Measurements from ENCODE around the gene B3GLCT. TPM values are rescaled to one million over a fixed set of nuclear protein-coding genes. Genes with fewer than 3 reads are reported as not detected.

Gene B3GLCT
- total and polyA plus RNA-seq, 2 experiments from 2014 or later = 14.9 to 18.3 TPM

DNA sequence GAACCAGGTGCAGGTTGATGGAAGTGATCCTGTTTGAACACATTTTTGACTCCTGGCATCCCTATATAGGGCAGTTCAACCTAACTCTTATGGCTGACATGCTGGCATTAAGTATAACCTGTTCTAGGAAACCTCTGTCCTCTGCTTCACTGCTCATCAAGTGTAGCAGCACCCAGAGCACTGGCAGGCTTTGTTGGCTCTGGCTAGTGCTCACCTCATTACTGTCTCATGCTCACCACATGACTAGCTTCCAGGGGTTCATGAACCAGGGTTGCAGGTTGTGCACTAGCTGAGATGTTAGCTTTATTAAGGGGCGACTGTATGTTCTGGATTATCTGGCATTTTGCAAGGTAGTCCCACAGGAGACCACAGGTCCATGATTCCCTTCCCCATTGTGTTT, 63.6 kb downstream of the B3GLCT start:
- DNase-seq = no peak
- H3K36me3 ChIP-seq (ENCODE audit: low read depth) = 0 out of 2 replicates have a peak, but pooled peaks cover 6% of the 10 kb centered on the region
- H3K4me3 ChIP-seq = no peak overlapping the region
- no peak overlapping the region for H3K9ac ChIP-seq
- no peak overlapping the region for H3K27ac ChIP-seq
- no peak overlapping the region for H2AFZ ChIP-seq
- peaks cover 4% of the 10 kb centered on the region for H3K9me3 ChIP-seq (ENCODE audit: low read depth)
- H3K9me2 ChIP-seq (ENCODE audit: insufficient read depth) = no peaks in the 10 kb centered on the region
- in situ Hi-C loops (cut with MboI) = no loop called here
- H3K27me3 ChIP-seq (replicated peaks; ENCODE audit: insufficient read depth) = no peaks in the 10 kb centered on the region
- WGBS, 2 experiments (ENCODE audit: low coverage in 1 of 2, low lambda C conversion rate in 2 of 2, missing lambda C conversion rate in 2 of 2) = 80 to 95% methylated on average over 1 of the region's 1 CpG
- TF ChIP-seq EZH2phosphoT487 (IDR thresholded peaks at IDR 0.05; ENCODE audit: insufficient read depth, low read depth) (no peak), EZH2 (IDR thresholded peaks at IDR 0.05; ENCODE audit: insufficient read depth, poor library complexity, severe bottlenecking) (no peak)
- no peaks in the 10 kb centered on the region for H4K20me1 ChIP-seq (ENCODE audit: insufficient read depth)
- H3K4me1 ChIP-seq (ENCODE audit: insufficient read depth) = no peaks in the 10 kb centered on the region
- H3K4me2 ChIP-seq (ENCODE audit: unreplicated experiment) = no peak overlapping the region
- no peaks in the 10 kb centered on the region for H3K79me2 ChIP-seq (ENCODE audit: insufficient read depth)
- H3F3A ChIP-seq (ENCODE audit: insufficient read depth) = no peaks in the 10 kb centered on the region

DNA sequence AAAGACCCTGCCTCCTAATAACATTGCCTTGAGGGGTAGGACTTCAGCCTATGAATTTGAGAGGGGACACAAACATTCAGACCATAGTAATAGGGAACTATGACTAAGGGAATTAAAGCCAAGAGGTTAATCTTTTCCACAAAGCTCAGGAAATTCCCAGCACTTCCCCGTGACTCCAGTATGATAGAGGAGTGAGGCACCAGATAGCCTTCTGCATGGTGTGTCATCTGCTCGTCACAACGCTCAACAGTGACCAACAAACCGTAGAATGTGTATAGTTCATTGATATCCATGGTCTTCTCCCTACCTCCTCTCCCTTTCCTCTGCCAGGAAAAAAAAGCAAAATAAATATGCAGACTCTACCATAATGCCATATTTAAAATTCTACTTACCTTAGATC, 64.4 kb downstream of the B3GLCT start:
- Histone ChIP-seq H3K36me3 (ENCODE audit: low read depth) (0 out of 2 replicates have a peak, but pooled peaks cover 6% of the 10 kb centered on the region), H3K79me2 (ENCODE audit: insufficient read depth) (no peaks in the 10 kb centered on the region), H2AFZ (no peak overlapping the region), H3K9me2 (ENCODE audit: insufficient read depth) (no peaks in the 10 kb centered on the region), H3K4me2 (ENCODE audit: unreplicated experiment) (no peak overlapping the region), H3K27me3 (replicated peaks; ENCODE audit: insufficient read depth) (no peaks in the 10 kb centered on the region), H3K4me1 (ENCODE audit: insufficient read depth) (no peaks in the 10 kb centered on the region), H3K27ac (no peak overlapping the region), H4K20me1 (ENCODE audit: insufficient read depth) (no peaks in the 10 kb centered on the region), H3K9me3 (ENCODE audit: low read depth) (no peaks in the 10 kb centered on the region), H3K9ac (no peak overlapping the region), H3K4me3 (no peak overlapping the region), H3F3A (ENCODE audit: insufficient read depth) (no peaks in the 10 kb centered on the region)
- no peak for DNase-seq
- in situ Hi-C loops (cut with MboI) = no loop called here
- TF ChIP-seq EZH2 (IDR thresholded peaks at IDR 0.05; ENCODE audit: insufficient read depth, poor library complexity, severe bottlenecking) (no peak), EZH2phosphoT487 (IDR thresholded peaks at IDR 0.05; ENCODE audit: insufficient read depth, low read depth) (no peak)
- 87 to 94% methylated on average over 4 of the region's 4 CpGs for WGBS, 2 experiments (ENCODE audit: low coverage in 1 of 2, low lambda C conversion rate in 2 of 2, missing lambda C conversion rate in 2 of 2)

DNA sequence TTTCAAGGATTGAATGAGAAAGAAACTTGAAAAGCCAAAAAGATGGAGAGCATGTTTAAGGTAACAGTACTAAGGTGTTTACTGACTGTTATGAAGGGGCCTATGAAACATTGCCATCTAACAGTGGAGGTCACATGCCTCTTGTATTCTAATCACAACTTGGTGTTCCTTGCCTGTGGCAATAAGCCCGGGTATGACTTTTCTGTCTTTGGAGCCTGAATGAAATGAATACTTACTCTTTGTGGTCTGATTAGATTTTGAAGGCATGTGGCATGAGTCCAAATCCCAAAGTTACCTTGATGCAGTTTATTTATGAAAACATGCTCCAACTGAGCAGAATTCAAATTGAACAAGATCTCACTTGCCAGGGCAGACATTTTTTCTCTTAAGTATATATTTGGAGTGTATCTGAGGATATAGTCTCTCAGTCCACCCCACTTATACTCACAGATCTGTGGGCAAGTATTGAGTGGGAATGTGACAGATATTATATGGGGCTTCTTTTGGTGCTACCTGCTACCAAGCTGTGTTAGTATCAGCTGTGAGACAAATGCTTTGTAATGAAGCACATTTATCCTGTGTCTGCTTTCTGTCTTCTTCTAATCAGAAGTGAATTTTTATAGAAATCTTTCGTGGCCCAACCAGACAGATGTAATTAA, 67.5 kb downstream of the B3GLCT start:
- 46 to 56% methylated on average over 2 of the region's 2 CpGs for WGBS, 2 experiments (ENCODE audit: low coverage in 1 of 2, low lambda C conversion rate in 2 of 2, missing lambda C conversion rate in 2 of 2)
- H3K9ac ChIP-seq = no peak overlapping the region
- in situ Hi-C loops (cut with MboI) = no loop called here
- no peak overlapping the region for H3K27ac ChIP-seq
- no peak overlapping the region for H3K4me2 ChIP-seq (ENCODE audit: unreplicated experiment)
- H2AFZ ChIP-seq = no peak overlapping the region
- H3F3A ChIP-seq (ENCODE audit: insufficient read depth) = no peaks in the 10 kb centered on the region
- TF ChIP-seq EZH2phosphoT487 (IDR thresholded peaks at IDR 0.05; ENCODE audit: insufficient read depth, low read depth) (no peak), EZH2 (IDR thresholded peaks at IDR 0.05; ENCODE audit: insufficient read depth, poor library complexity, severe bottlenecking) (no peak)
- no peaks in the 10 kb centered on the region for H3K4me1 ChIP-seq (ENCODE audit: insufficient read depth)
- no peak for DNase-seq
- H3K79me2 ChIP-seq (ENCODE audit: insufficient read depth) = no peaks in the 10 kb centered on the region
- no peaks in the 10 kb centered on the region for H3K27me3 ChIP-seq (replicated peaks; ENCODE audit: insufficient read depth)
- peaks cover 6% of the 10 kb centered on the region; the same call in 1 of the 2 replicates for H3K36me3 ChIP-seq (ENCODE audit: low read depth)
- H3K9me3 ChIP-seq (ENCODE audit: low read depth) = no peaks in the 10 kb centered on the region
- no peaks in the 10 kb centered on the region for H3K9me2 ChIP-seq (ENCODE audit: insufficient read depth)
- no peak overlapping the region for H3K4me3 ChIP-seq
- no peaks in the 10 kb centered on the region for H4K20me1 ChIP-seq (ENCODE audit: insufficient read depth)

DNA sequence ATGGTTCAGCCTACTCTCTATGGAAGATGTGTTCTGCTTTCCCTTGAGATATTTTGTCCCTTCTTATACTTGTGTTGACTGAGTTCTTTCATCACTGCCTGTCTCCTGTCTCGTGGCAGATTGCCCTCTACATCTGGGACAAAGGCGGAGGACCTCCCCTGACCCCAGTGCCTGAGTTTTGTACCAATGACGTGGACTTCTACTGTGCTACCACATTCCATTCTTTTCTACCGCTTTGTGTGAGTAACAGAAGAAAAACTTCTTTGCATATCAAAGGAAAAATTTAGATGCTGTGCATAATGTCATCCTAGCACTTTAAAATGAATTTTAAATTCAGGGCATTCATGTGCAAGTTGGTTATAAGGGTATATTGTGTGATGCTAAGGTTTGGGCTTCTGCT, 74.6 kb downstream of the B3GLCT start:
- H3K4me3 ChIP-seq = no peak overlapping the region
- peaks cover 6% of the 10 kb centered on the region; the same call in 1 of the 2 replicates for H3K36me3 ChIP-seq (ENCODE audit: low read depth)
- H3K9me2 ChIP-seq (ENCODE audit: insufficient read depth) = no peaks in the 10 kb centered on the region
- no peaks in the 10 kb centered on the region for H3F3A ChIP-seq (ENCODE audit: insufficient read depth)
- H3K27ac ChIP-seq = no peak overlapping the region
- in situ Hi-C loops (cut with MboI) = no loop called here
- no peaks in the 10 kb centered on the region for H4K20me1 ChIP-seq (ENCODE audit: insufficient read depth)
- H3K27me3 ChIP-seq (replicated peaks; ENCODE audit: insufficient read depth) = no peaks in the 10 kb centered on the region
- H3K79me2 ChIP-seq (ENCODE audit: insufficient read depth) = no peaks in the 10 kb centered on the region
- H2AFZ ChIP-seq = no peak overlapping the region
- H3K9ac ChIP-seq = no peak overlapping the region
- no peak for TF ChIP-seq EZH2phosphoT487 (IDR thresholded peaks at IDR 0.05; ENCODE audit: insufficient read depth, low read depth)
- no peak for TF ChIP-seq EZH2 (IDR thresholded peaks at IDR 0.05; ENCODE audit: insufficient read depth, poor library complexity, severe bottlenecking)
- no peaks in the 10 kb centered on the region for H3K9me3 ChIP-seq (ENCODE audit: low read depth)
- no peak overlapping the region for H3K4me2 ChIP-seq (ENCODE audit: unreplicated experiment)
- DNase-seq = no peak
- H3K4me1 ChIP-seq (ENCODE audit: insufficient read depth) = no peaks in the 10 kb centered on the region
- WGBS, 2 experiments (ENCODE audit: low coverage in 1 of 2, low lambda C conversion rate in 2 of 2, missing lambda C conversion rate in 2 of 2) = 84 to 86% methylated on average over 4 of the region's 4 CpGs

Data from GM23248 (cell line).